Colonic mucosa (tissue), 4 donors: Measurements from ENCODE around the gene COA8. TPM values are rescaled to one million over a fixed set of nuclear protein-coding genes. Genes with fewer than 3 reads are reported as not detected.

ENCODE experiments used
- DNase-seq: peaks from one replicate; pipeline ENCODE4 v3.0.0-alpha.2; 2020
- H3K27ac ChIP-seq: fragments of 200-600 bp; one replicate; pipeline ENCODE4 v1.8.0; 2021
- H3K27me3 ChIP-seq: fragments of 200-600 bp; one replicate; pipeline ENCODE4 v1.8.0; 2021
- H3K36me3 ChIP-seq: fragments of 200-600 bp; one replicate; pipeline ENCODE4 v1.8.0; 2021
- H3K4me1 ChIP-seq: fragments of 200-600 bp; one replicate; pipeline ENCODE4 v1.8.0; 2021; ENCODE audit warnings: mild to moderate bottlenecking
- H3K4me3 ChIP-seq: fragments of 200-600 bp; one replicate; pipeline ENCODE4 v1.8.0; 2021
- H3K9ac ChIP-seq, 2 donors: one replicate each; pipeline ENCODE4 v1.7.0; 2013; ENCODE audit warnings: control low read depth in 2 of 2, low read depth in 2 of 2, low read length in 2 of 2
- H3K9me3 ChIP-seq: fragments of 200-600 bp; one replicate; pipeline ENCODE4 v1.8.0; 2021
- CTCF ChIP-seq: fragments of 200-600 bp; IDR thresholded peaks from one replicate; pipeline ENCODE4 v1.8.0; 2022; ENCODE audit warnings: antibody characterized with exemption, mild to moderate bottlenecking
- intact Hi-C: fragments of 100-400 bp; cut with DNase I; formaldehyde crosslinking; loops from one replicate; pipeline ENCODE4 v1.14.1; 2022
- total RNA-seq, 2 donors: library from RNA; stranded (reverse); fragmentation: NEBNext Ultra II Directional in 1 of 2; extraction: Animal tissue kit (Norgen Biotek cat#: 25700) in 1 of 2; gene quantifications; one replicate each; pipeline ENCODE4 v1.2.1, GENCODE V29; 2021
- donor health status: healthy.
- donor health status: DM: no; HTN: no; CAD: no.
- donor health status: DM: no; HTN: no; CAD: no.

Gene COA8
- total RNA-seq, 2 donors from 2014 or later, result 37.1 to 41.5 TPM

GRCh38 chr14:103545915-103546651 is 16.7 kb upstream of the COA8 start:
- Histone ChIP-seq H3K27ac (no peak overlapping the region), H3K9ac (no peak overlapping the region), H3K9me3 (no peaks in the 10 kb centered on the region), H3K27me3 (no peaks in the 10 kb centered on the region), H3K4me3 (no peak overlapping the region), H3K36me3 (no peaks in the 10 kb centered on the region), H3K4me1 (peaks cover 22% of the 10 kb centered on the region)
- DNase-seq, result no peak
- intact Hi-C loops, result loop anchor here (2.0 to 5.0 kb wide), 2 partner anchors 29 to 44 kb away; no protein-coding TSS in a partner anchor
- TF ChIP-seq CTCF, result no peak

- H3K4me3 ChIP-seq, result no peak overlapping the region
- H3K4me1 ChIP-seq, result peaks cover 14% of the 10 kb centered on the region
- intact Hi-C loops, result loop anchor here (2.0 to 5.0 kb wide), 2 partner anchors 30 to 45 kb away; no protein-coding TSS in a partner anchor
- no peaks in the 10 kb centered on the region for H3K9me3 ChIP-seq
- DNase-seq, result peak; percentile 83
- TF ChIP-seq CTCF, result peak; percentile 88
- no peak overlapping the region for H3K27ac ChIP-seq
- no peak overlapping the region for H3K9ac ChIP-seq
- H3K36me3 ChIP-seq, result no peaks in the 10 kb centered on the region
- H3K27me3 ChIP-seq, result no peaks in the 10 kb centered on the region
Measured at GRCh38 chr14:103546652-103547454, 15.9 kb upstream of the COA8 start.

- intact Hi-C loops, result loop anchor here (2.0 to 5.0 kb wide), 2 partner anchors 31 to 45 kb away; no protein-coding TSS in a partner anchor
- peaks cover 7% of the 10 kb centered on the region for H3K4me1 ChIP-seq
- no peak overlapping the region for H3K4me3 ChIP-seq
- H3K36me3 ChIP-seq, result no peaks in the 10 kb centered on the region
- TF ChIP-seq CTCF, result no peak
- H3K9me3 ChIP-seq, result no peaks in the 10 kb centered on the region
- no peak overlapping the region for H3K9ac ChIP-seq
- no peak for DNase-seq
- no peak overlapping the region for H3K27ac ChIP-seq
- no peaks in the 10 kb centered on the region for H3K27me3 ChIP-seq
Measured at GRCh38 chr14:103547455-103547940, 15.3 kb upstream of the COA8 start.

GRCh38 chr14:103547941-103548462 is 14.8 kb upstream of the COA8 start:
- no peak for DNase-seq
- H3K36me3 ChIP-seq, result no peaks in the 10 kb centered on the region
- TF ChIP-seq CTCF, result no peak
- H3K4me3 ChIP-seq, result no peak overlapping the region
- intact Hi-C loops, result loop anchor here (2.0 to 5.0 kb wide), 2 partner anchors 31 to 46 kb away; no protein-coding TSS in a partner anchor
- H3K9ac ChIP-seq, result no peak overlapping the region
- peaks cover 2% of the 10 kb centered on the region for H3K4me1 ChIP-seq
- no peaks in the 10 kb centered on the region for H3K27me3 ChIP-seq
- H3K9me3 ChIP-seq, result no peaks in the 10 kb centered on the region
- H3K27ac ChIP-seq, result no peak overlapping the region
